Activated CD8-positive, alpha-beta memory T cell treated with anti-CD3 and anti-CD28 coated beads for 4 hours (primary cell): ENCODE results near the gene TCF20.

Experiments
- DNase-seq, 2 donors: peaks; one replicate each; pipeline ENCODE4 v3.0.0-alpha.2; 2020; ENCODE audit warnings: low read depth in 2 of 2

TCF20 gene

GRCh38 chr22:42300259-42301076 lies 30.0 kb upstream of the TCF20 start:
- no peak for DNase-seq

GRCh38 chr22:42299586-42300258 lies 29.3 kb upstream of the TCF20 start:
- peak in 1 of 2 donors; percentile 28 for DNase-seq

- DNase-seq: no peak
These were observed 28.3 kb upstream of the TCF20 start for GRCh38 chr22:42298746-42299145.

GRCh38 chr22:42297778-42298177 lies 27.3 kb upstream of the TCF20 start:
- no peak for DNase-seq

DNA sequence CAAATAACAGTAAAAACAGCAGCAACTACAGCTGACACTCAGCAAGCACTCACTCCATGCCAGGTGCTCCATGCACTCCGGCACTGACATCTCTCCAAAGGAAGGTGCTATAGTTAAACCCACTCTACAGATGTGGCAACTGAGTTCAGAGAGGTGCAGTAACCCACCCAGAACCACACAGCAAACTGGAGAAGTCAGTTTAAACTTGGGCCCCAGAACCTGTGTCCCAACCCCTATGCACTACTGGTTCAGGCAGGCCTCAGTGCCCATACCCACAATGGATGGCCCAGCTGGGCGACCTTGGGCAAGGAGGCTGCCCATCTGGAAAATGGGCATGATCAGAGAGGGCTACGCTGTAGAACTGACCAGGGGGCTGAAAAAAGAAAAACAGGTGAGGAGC lies 26.4 kb upstream of the TCF20 start:
- DNase-seq: no peak

DNA sequence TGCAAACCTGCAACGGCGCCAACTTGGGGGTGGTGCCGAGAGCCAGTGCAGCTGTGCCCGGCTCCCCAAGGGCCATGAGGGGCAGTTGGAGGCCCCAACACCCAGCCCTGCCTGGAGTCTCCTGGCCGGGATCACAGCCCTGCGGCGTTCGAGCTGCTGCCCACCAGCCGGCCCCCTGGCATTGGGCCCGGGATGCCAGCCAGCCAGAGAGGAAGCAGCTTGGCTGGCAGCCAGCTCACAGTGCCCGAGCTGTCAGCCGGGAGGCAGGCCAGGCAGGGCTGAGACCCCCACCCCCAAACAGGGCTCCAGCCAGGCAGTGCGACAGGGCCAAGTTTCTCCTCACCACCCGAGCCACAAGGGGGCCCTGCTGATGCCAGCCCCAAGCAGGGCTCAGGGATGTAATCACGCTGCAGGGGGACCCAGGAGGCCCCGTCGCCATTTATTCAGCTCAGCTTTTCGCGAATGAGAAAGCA lies 26.0 kb upstream of the TCF20 start:
- no peak for DNase-seq

- DNase-seq: no peak
These were observed 23.9 kb upstream of the TCF20 start for GRCh38 chr22:42294034-42294985.

DNA sequence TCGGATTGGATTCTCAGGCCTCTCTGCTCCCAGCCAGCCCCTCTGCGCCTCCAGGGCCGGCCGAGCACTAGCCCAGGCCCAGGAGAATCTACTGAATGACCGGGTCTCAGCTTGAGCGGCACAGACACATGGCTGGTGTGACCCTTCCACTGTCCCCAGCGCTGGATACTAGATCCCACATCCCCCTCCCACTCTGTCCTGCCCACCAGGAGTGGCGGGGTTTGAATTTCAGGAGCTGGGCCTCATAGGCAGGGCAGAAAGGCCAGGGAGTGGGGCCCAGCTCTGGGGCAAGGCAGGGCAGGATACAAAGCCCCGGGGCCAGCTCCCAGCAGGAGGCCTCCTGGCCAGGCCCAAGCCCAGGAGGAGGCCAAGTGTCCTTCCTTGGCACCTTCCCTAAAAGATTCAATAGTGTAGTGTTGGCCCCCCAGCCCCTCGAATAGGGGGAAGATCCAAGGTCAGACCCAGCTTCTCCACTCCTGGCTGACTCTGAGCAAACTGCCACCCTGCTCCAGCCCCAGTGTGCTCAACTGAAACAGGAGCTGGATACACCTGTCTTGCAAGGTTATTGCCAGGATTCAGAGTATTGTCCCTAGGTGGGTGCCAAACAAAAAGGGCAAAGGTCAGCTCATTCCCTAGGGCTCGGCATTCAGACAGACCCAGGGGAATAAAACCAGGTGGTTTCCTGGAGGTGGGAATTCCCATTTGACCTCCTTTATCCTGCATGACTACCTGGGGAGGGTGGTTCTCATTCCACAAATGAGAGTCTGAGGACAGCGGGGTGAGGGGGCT lies 22.5 kb upstream of the TCF20 start:
- DNase-seq: no peak

DNA sequence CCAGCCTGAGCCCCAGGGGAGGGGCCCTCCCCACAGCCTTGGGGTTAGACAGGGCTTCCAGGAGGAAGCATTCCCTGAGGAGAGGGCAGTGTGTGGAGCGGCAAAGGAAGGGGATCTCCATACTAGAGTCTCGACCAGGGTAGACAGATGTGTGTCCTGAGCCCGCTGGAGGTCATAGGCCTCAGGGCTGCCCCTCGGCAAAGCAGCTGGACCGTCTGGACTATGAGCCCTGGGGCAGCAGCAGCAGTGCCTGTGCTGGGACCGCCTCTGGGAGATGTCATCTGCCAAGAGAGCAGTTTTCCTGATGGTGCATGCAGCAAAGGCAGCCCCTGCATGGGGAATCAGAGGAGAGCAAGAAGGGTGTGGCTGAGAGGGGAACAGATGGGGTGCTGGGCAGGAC lies 20.8 kb upstream of the TCF20 start:
- no peak for DNase-seq

- no peak for DNase-seq
These were observed 19.5 kb upstream of the TCF20 start for GRCh38 chr22:42289671-42290541.

DNA sequence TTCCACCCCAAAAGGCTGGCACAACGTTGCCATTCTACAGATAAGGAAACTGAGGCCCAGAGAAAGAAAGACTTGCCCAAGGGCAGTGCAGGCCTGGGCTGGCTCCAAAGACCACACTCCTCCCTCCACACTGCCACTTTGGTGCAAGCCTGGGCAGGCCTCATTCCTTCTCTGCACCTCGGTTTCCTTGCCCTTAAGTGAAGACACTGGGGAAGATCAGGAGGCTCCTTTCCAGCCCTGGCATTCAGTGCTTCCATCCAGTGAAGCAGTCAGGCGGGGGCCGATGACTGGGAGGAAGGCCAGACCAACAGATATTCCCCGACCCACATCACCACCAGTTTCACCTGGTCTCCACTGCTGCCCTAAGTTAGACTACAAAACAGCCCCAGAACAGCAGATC lies 18.3 kb upstream of the TCF20 start:
- DNase-seq: no peak

DNA sequence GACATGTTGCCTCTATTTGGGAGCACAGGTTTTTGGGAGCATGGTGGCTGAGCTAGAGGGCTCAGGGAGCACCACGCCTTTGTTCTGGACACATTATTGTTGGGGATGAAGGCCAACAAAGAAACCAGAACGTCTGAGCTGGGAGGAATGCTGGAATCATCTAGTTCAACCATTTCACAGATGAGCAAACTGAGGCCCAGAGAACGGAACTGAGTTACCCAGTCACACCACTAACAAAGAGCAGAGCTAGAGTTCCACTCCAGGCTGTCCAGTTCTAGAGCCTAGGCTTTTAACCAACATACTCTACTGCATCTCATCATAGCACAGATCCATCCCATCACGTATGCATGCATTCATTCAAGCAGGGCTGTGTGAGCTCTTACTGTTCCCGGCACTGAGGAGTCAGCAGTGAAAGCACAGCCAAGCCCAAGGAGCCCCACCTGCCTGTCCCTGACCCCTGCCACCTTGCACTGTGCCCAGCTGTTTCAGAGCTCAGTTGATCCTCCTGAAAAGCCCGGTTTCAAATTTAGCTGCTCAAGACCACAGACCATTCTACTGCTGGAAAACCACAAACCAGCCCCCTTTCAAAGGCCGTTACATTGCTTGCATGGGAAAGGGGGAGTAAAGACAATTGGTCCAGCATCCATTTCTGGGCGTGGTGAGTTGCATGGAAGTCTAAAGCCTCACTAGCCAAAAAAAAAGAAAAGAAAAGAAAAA lies 16.9 kb upstream of the TCF20 start:
- no peak for DNase-seq

DNA sequence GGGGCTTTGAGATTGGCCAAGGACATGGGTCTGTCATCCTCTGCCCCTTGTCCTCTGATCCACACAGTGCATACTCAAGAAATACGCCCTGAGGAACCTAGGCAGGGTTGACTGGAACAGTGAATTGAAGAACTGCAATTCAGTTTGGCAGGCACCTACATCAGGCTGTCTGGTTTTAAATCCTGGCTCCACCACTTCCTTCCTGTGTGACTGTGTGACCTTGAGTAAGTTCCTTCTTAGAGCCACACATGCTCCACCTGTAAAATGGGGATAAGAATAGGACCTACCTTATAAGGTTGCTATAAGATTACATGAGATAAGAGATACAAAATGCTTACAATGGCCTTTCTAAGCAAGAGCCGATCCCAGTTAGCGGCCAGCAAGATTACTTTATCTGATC lies 15.8 kb upstream of the TCF20 start:
- no peak for DNase-seq

- DNase-seq: no peak
These were observed 15.2 kb upstream of the TCF20 start for GRCh38 chr22:42285604-42286003.

GRCh38 chr22:42284643-42285181 lies 14.3 kb upstream of the TCF20 start:
- no peak for DNase-seq

DNA sequence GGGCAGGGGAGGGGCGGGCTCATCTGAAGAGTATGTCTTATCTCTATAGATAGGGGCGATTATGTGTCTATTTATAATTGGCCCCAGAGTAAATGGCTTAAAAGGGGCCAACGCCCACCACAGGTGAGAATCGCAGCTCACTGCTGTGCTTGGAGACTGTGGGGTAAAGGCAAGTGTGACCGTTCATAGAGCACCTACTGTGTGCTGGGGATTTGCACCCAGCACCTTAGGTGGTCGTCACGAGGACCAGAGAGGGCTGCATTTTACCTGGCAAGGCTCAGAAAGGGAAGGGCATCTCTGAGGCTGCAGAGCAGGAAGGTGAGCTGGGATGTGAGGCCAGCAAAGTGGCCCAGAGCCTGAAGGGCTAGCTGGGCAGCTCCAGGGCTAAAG lies 13.7 kb upstream of the TCF20 start:
- no peak for DNase-seq

- DNase-seq: peak in 1 of 2 donors; percentile 17
These were observed 13.1 kb upstream of the TCF20 start for GRCh38 chr22:42283278-42284201.

DNA sequence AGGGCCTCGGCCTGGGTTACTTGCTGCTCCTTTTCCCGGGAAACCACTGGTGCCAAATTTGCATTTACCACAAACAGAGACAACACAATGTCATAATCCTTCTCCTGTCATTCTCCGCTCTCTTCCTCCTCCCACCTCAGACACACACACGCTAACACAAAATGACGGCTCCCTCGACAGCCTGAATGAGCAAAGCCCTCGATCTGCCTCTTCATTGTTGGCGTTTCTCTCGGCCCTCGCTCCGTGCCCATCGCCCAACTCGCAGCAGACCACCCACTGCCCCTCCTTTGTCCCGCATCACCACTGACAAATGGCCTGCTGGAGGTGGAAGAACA lies 12.5 kb upstream of the TCF20 start:
- DNase-seq: no peak
